Thyroid gland (tissue), 4 donors: ENCODE results near the gene CPPED1.

Experiments
- POLR2A ChIP-seq, 2 donors: fragments of 450-650 bp; IDR thresholded peaks; one replicate each; pipeline ENCODE4 v1.6.1; 2017; ENCODE audit warnings: antibody characterized with exemption in 2 of 2, mild to moderate bottlenecking in 2 of 2, moderate library complexity in 1 of 2
- TF ChIP-seq, protein P1 (sequence below), 6 experiments: fragments of 200-600 bp in 3 of 6; fragments of 450-650 bp in 3 of 6; sonication (generic) in 3 of 6; IDR thresholded peaks; one replicate each; pipeline ENCODE4 v1.5.1; 2016 to 2019; ENCODE audit warnings: antibody characterized with exemption in 6 of 6, mild to moderate bottlenecking in 2 of 6, inconsistent platforms in 1 of 6, moderate library complexity in 1 of 6

DNA sequence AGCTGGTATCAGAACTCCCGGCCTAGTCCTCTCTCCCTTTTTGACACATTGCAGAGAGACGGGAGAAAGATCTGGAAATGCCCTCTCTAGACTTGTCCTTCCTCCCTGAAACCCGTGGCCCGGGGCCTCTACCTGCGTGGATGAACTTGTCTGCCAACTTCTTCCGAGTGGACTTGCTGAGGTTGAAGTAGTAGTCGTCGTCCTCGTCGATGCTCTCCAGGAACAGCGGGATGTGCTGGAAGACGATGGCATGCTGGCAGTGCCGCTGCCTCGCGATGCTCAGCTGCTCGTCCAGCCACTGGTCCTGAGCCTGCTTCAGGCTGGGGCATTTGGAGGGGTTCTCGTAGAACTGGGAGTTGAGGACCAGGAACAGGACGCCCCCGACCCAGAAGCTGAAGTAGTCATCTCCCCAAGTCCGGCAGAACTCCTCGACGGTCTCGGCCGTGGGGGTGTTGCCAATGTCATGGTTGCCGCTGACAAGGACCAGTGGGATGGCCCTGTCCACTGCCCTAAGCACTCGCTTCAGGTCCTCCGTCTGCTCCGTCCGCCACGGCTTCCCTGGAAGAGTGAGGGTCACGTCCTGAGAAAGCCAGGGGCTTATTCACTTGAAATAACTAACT, 99.1 kb downstream of the CPPED1 start:
- TF ChIP-seq POLR2A (IDR thresholded peaks at IDR 0.05) = no peak
- TF ChIP-seq, protein P1, sequence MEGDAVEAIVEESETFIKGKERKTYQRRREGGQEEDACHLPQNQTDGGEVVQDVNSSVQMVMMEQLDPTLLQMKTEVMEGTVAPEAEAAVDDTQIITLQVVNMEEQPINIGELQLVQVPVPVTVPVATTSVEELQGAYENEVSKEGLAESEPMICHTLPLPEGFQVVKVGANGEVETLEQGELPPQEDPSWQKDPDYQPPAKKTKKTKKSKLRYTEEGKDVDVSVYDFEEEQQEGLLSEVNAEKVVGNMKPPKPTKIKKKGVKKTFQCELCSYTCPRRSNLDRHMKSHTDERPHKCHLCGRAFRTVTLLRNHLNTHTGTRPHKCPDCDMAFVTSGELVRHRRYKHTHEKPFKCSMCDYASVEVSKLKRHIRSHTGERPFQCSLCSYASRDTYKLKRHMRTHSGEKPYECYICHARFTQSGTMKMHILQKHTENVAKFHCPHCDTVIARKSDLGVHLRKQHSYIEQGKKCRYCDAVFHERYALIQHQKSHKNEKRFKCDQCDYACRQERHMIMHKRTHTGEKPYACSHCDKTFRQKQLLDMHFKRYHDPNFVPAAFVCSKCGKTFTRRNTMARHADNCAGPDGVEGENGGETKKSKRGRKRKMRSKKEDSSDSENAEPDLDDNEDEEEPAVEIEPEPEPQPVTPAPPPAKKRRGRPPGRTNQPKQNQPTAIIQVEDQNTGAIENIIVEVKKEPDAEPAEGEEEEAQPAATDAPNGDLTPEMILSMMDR (IDR thresholded peaks at IDR 0.05) = no peak
